Activated T-cell treated with anti-CD3 and anti-CD28 coated beads, Interleukin-2, amount 50 U/mL, for 4 hours (primary cell): ENCODE data around the gene VCY. TPM values are rescaled to one million over a fixed set of nuclear protein-coding genes. Genes with fewer than 3 reads are reported as not detected.
"Not testable (repeated sequence)": the region's sequence is repeated elsewhere in the genome, so short reads cannot be mapped to it uniquely, and the experiment has no call there.

Source experiments
- ATAC-seq, 2 donors: fragments of 200-7000 bp; cut with Tn5 transposase; one replicate each; pipeline ENCODE4 v1.10.0; 2021
- DNase-seq: peaks from one replicate; pipeline ENCODE4 v3.0.0-alpha.2; 2020
- H3K27me3 Mint-ChIP-seq: one replicate; pipeline ENCODE4 v1.8.0; 2021; ENCODE audit warnings: low read depth, mixed read lengths
- H3K36me3 Mint-ChIP-seq: one replicate; pipeline ENCODE4 v1.8.0; 2022; ENCODE audit warnings: mixed read lengths; ENCODE audit not compliant: insufficient read depth
- H3K4me1 Mint-ChIP-seq: one replicate; pipeline ENCODE4 v1.8.0; 2021; ENCODE audit warnings: low read depth, mixed read lengths
- H3K4me3 Mint-ChIP-seq: one replicate; pipeline ENCODE4 v1.8.0; 2021; ENCODE audit warnings: mild to moderate bottlenecking, moderate library complexity, mixed read lengths
- H3K9me3 Mint-ChIP-seq: one replicate; pipeline ENCODE4 v1.8.0; 2021; ENCODE audit warnings: mixed read lengths
- total RNA-seq, 3 donors: library from RNA; stranded (reverse); gene quantifications; one replicate each; pipeline ENCODE4 v1.2.1, GENCODE V29; 2021

The VCY gene
- not detected for total RNA-seq

DNA sequence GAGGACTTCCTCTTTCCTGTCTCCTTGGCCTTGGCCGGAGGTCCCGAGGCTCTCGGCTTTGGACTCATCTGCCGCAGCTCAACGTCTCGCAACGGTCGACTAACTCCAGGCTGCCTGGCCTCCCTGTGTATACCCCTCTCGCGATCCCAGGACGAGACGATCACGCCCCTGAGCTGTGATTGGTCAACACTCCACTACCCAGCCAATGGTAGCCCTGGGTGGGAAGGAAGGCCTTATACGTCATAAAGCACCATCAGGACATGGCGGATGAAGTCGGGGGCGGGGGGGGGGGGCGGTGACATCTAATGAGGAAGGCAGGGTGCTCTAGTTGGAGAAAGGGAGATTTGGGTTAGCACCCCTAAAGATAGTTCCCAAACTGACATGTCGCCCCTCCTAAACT is at the start of gene VCY:
Gene VCY, minus strand, starts transcription at position 101 of the 400 bp plus-strand sequence. Its CDS starts 33 bp downstream, at position 68.
- not testable (repeated sequence) for ATAC-seq, H3K9me3 Mint-ChIP-seq, H3K4me1 Mint-ChIP-seq, DNase-seq, H3K27me3 Mint-ChIP-seq, H3K4me3 Mint-ChIP-seq, H3K36me3 Mint-ChIP-seq

DNA sequence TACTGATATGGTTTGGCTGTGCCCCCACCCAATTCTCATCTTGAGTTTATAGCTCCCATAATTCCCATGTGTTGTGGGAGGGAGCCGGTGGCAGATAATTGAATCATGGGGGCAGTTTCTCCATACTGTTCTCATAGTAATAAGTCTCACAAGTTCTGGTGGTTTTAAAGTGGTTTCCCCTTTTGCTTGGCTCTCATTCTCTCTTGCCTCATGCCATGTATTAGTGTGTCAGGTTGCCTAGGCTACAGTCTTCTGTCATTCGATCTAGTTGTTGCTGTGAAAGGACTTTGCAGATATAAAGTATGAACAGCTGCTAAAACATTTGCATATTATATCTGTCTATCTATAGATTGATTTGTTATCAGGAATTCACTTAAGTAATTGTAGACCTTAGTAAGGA is 44.1 kb upstream of the VCY start:
- H3K4me1 Mint-ChIP-seq, ATAC-seq, DNase-seq, H3K36me3 Mint-ChIP-seq, H3K9me3 Mint-ChIP-seq, H3K27me3 Mint-ChIP-seq, H3K4me3 Mint-ChIP-seq: not testable (repeated sequence)

DNA sequence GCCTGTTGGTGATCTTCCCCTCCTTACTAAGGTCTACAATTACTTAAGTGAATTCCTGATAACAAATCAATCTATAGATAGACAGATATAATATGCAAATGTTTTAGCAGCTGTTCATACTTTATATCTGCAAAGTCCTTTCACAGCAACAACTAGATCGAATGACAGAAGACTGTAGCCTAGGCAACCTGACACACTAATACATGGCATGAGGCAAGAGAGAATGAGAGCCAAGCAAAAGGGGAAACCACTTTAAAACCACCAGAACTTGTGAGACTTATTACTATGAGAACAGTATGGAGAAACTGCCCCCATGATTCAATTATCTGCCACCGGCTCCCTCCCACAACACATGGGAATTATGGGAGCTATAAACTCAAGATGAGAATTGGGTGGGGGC is 25.6 kb upstream of the VCY start:
- not testable (repeated sequence) for H3K4me1 Mint-ChIP-seq, DNase-seq, H3K36me3 Mint-ChIP-seq, H3K27me3 Mint-ChIP-seq, H3K4me3 Mint-ChIP-seq, H3K9me3 Mint-ChIP-seq, ATAC-seq

DNA sequence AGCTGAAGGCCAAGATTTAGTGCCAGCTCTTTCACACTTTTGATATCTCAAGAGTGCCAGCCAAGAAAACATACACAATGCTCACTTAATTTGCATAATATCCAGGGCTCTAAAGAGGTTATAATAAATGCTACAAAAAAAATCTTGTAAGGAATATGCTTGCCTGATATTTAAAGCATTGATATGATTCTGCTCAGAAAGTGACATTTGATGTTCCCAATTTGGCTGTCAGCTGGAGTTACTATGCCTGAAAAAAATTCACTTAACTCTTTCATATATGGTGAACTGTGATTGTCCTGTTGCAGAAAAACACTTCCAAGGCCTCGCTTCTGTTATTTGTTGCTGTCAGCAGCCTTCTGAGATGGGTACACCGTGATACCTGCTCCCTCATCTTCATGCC is 43.9 kb downstream of the VCY start:
- not testable (repeated sequence) for DNase-seq, H3K4me1 Mint-ChIP-seq, H3K36me3 Mint-ChIP-seq, H3K27me3 Mint-ChIP-seq, H3K4me3 Mint-ChIP-seq, ATAC-seq, H3K9me3 Mint-ChIP-seq

Other genes with a start within 250 kb of the VCY start
- gene VCY1B, start 69.8 kb upstream of the VCY start, total RNA-seq: not detected